ENCODE measurements around the gene TPRN.

- TF ChIP-seq CTCF (IDR thresholded peaks at IDR 0.05 in 8 of 11, conservative IDR thresholded peaks at IDR 0.05 in 3 of 11), result no peak
- TF ChIP-seq POLR2A (IDR thresholded peaks at IDR 0.05), result no peak
These were observed 29.9 kb downstream of the TPRN start for GRCh38 chr9:137170486-137171148.
